ENCODE measurements around the gene CERCAM.

DNA sequence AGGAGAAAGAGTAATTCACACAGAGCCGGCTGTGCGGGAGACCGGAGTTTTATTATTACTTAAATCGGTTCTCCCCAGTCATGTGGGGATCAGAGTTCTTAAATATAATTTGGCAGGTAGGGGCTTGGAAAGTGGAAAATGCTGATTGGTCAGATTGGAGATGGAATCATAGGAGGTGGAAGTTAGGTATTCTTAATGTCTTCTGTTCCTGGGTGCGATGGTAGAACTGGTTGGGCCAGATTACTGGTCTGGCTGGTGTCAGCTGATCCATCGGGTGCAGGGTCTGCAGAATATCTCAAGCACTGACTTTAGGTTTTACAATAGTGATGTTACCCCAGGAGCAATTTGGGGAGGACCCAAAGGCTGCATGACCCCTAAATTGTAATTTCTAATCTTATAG lies 4.6 kb upstream of the CERCAM start:
- no peak for TF ChIP-seq POLR2A (IDR thresholded peaks at IDR 0.05)
- TF ChIP-seq, protein P1, sequence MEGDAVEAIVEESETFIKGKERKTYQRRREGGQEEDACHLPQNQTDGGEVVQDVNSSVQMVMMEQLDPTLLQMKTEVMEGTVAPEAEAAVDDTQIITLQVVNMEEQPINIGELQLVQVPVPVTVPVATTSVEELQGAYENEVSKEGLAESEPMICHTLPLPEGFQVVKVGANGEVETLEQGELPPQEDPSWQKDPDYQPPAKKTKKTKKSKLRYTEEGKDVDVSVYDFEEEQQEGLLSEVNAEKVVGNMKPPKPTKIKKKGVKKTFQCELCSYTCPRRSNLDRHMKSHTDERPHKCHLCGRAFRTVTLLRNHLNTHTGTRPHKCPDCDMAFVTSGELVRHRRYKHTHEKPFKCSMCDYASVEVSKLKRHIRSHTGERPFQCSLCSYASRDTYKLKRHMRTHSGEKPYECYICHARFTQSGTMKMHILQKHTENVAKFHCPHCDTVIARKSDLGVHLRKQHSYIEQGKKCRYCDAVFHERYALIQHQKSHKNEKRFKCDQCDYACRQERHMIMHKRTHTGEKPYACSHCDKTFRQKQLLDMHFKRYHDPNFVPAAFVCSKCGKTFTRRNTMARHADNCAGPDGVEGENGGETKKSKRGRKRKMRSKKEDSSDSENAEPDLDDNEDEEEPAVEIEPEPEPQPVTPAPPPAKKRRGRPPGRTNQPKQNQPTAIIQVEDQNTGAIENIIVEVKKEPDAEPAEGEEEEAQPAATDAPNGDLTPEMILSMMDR (IDR thresholded peaks at IDR 0.05), result no peak
